Thymus (tissue), 11 donors: Measurements from ENCODE around the gene USP46. TPM values are rescaled to one million over a fixed set of nuclear protein-coding genes. Genes with fewer than 3 reads are reported as not detected.

Experiments
- DNase-seq, 9 donors: peaks; one replicate each; pipeline ENCODE4 v3.0.0-alpha.2; 2013; ENCODE audit warnings: low spot score in 9 of 9, low read depth in 6 of 9, missing footprints in 1 of 9
- H3K27ac ChIP-seq, 2 donors: one replicate each; pipeline ENCODE4 v1.5.1; 2013; ENCODE audit warnings: control low read depth in 1 of 2, low read depth in 1 of 2, low read length in 1 of 2, mild to moderate bottlenecking in 1 of 2, moderate library complexity in 1 of 2
- H3K27me3 ChIP-seq, 2 donors: one replicate each; pipeline ENCODE4 v1.5.1; 2013; ENCODE audit warnings: low read length in 1 of 2; ENCODE audit not compliant: control insufficient read depth in 2 of 2, insufficient read depth in 1 of 2
- H3K36me3 ChIP-seq, 2 donors: one replicate each; pipeline ENCODE4 v1.5.1; 2013; ENCODE audit warnings: low read length in 1 of 2, mild to moderate bottlenecking in 1 of 2, moderate library complexity in 1 of 2; ENCODE audit not compliant: control insufficient read depth in 2 of 2, insufficient read depth in 2 of 2
- H3K4me1 ChIP-seq, 2 donors: one replicate each; pipeline ENCODE4 v1.5.1; 2013; ENCODE audit warnings: low read length in 2 of 2; ENCODE audit not compliant: control insufficient read depth in 2 of 2, insufficient read depth in 2 of 2
- H3K4me3 ChIP-seq, 2 donors: one replicate each; pipeline ENCODE4 v1.5.1; 2013; ENCODE audit warnings: low read length in 2 of 2, control low read depth in 1 of 2, mild to moderate bottlenecking in 1 of 2
- H3K9me3 ChIP-seq, 2 donors: one replicate each; pipeline ENCODE4 v1.5.1; 2013; ENCODE audit warnings: low read length in 1 of 2, mild to moderate bottlenecking in 1 of 2; ENCODE audit not compliant: control insufficient read depth in 2 of 2, insufficient read depth in 1 of 2
- WGBS: extraction: QIAGEN DNeasy Blood & Tissue Kit; methylation state at CpG from one replicate; pipeline ENCODE4 v1.1.7; 2013; 5-methylcytosine and 5-hydroxymethylcytosine counted together
- polyA plus RNA-seq: library from polyadenylated mRNA; stranded (reverse); fragments of 200-250 nt; gene quantifications from one replicate; pipeline ENCODE4 v1.2.3, GENCODE V29; 2013
- total RNA-seq: library from RNA; stranded (reverse); fragments of 120-200 nt; gene quantifications from one replicate; pipeline ENCODE4 v1.2.4, GENCODE V29; 2013
- donor health status: healthy.

USP46 gene
- total and polyA plus RNA-seq, 2 donors, result 5.2 to 6.3 TPM

- WGBS, result 83% methylated on average over 1 of the region's 1 CpG
- H3K36me3 ChIP-seq, result no peaks in the 10 kb centered on the region
- H3K27ac ChIP-seq, result no peak overlapping the region
- no peaks in the 10 kb centered on the region for H3K4me1 ChIP-seq
- no peaks in the 10 kb centered on the region for H3K27me3 ChIP-seq
- no peak overlapping the region for H3K4me3 ChIP-seq
- no peaks in the 10 kb centered on the region for H3K9me3 ChIP-seq
- DNase-seq, result no peak
Measured at GRCh38 chr4:52648836-52649235, 10.3 kb downstream of the USP46 start.

- Histone ChIP-seq H3K27ac (no peak overlapping the region), H3K36me3 (no peaks in the 10 kb centered on the region), H3K4me1 (no peaks in the 10 kb centered on the region), H3K4me3 (no peak overlapping the region), H3K9me3 (no peaks in the 10 kb centered on the region), H3K27me3 (no peaks in the 10 kb centered on the region)
- over 99% methylated on average over 2 of the region's 2 CpGs for WGBS
- no peak for DNase-seq
Measured at GRCh38 chr4:52646741-52647140, 12.4 kb downstream of the USP46 start.

GRCh38 chr4:52646096-52646495 lies 13.0 kb downstream of the USP46 start:
- Histone ChIP-seq H3K4me1 (no peaks in the 10 kb centered on the region), H3K27me3 (no peaks in the 10 kb centered on the region), H3K27ac (no peak overlapping the region), H3K4me3 (no peak overlapping the region), H3K36me3 (no peaks in the 10 kb centered on the region), H3K9me3 (no peaks in the 10 kb centered on the region)
- 96% methylated on average over 3 of the region's 3 CpGs for WGBS
- DNase-seq, result no peak

GRCh38 chr4:52645300-52645699 lies 13.8 kb downstream of the USP46 start:
- no peaks in the 10 kb centered on the region for H3K9me3 ChIP-seq
- no peaks in the 10 kb centered on the region for H3K4me1 ChIP-seq
- H3K27ac ChIP-seq, result no peak overlapping the region
- H3K36me3 ChIP-seq, result no peaks in the 10 kb centered on the region
- no peak for DNase-seq
- H3K4me3 ChIP-seq, result no peak overlapping the region
- no peaks in the 10 kb centered on the region for H3K27me3 ChIP-seq

- no peak for DNase-seq
- 92% methylated on average over 4 of the region's 4 CpGs for WGBS
- no peak overlapping the region for H3K4me3 ChIP-seq
- H3K27me3 ChIP-seq, result no peaks in the 10 kb centered on the region
- no peaks in the 10 kb centered on the region for H3K9me3 ChIP-seq
- no peaks in the 10 kb centered on the region for H3K4me1 ChIP-seq
- H3K27ac ChIP-seq, result no peak overlapping the region
- H3K36me3 ChIP-seq, result no peaks in the 10 kb centered on the region
Measured at GRCh38 chr4:52643785-52644244, 15.3 kb downstream of the USP46 start.

- no peak overlapping the region for H3K4me3 ChIP-seq
- 98% methylated on average over 2 of the region's 2 CpGs for WGBS
- H3K9me3 ChIP-seq, result no peaks in the 10 kb centered on the region
- H3K4me1 ChIP-seq, result no peaks in the 10 kb centered on the region
- no peaks in the 10 kb centered on the region for H3K27me3 ChIP-seq
- no peak for DNase-seq
- H3K36me3 ChIP-seq, result no peaks in the 10 kb centered on the region
- no peak overlapping the region for H3K27ac ChIP-seq
Measured at GRCh38 chr4:52643190-52643589, 15.9 kb downstream of the USP46 start.

GRCh38 chr4:52641854-52642563 lies 17.1 kb downstream of the USP46 start:
- no peaks in the 10 kb centered on the region for H3K36me3 ChIP-seq
- no peak overlapping the region for H3K27ac ChIP-seq
- no peaks in the 10 kb centered on the region for H3K9me3 ChIP-seq
- H3K4me1 ChIP-seq, result no peaks in the 10 kb centered on the region
- no peak overlapping the region for H3K4me3 ChIP-seq
- 95% methylated on average over 3 of the region's 3 CpGs for WGBS
- no peak for DNase-seq
- H3K27me3 ChIP-seq, result no peaks in the 10 kb centered on the region

GRCh38 chr4:52640808-52641565 lies 18.1 kb downstream of the USP46 start:
- Histone ChIP-seq H3K4me3 (no peak overlapping the region), H3K36me3 (no peaks in the 10 kb centered on the region), H3K4me1 (no peaks in the 10 kb centered on the region), H3K9me3 (no peaks in the 10 kb centered on the region), H3K27ac (no peak overlapping the region), H3K27me3 (no peaks in the 10 kb centered on the region)
- DNase-seq, result no peak
- 95% methylated on average over 6 of the region's 6 CpGs for WGBS

- H3K36me3 ChIP-seq, result no peaks in the 10 kb centered on the region
- no peaks in the 10 kb centered on the region for H3K4me1 ChIP-seq
- no peaks in the 10 kb centered on the region for H3K9me3 ChIP-seq
- no peak overlapping the region for H3K27ac ChIP-seq
- no peaks in the 10 kb centered on the region for H3K27me3 ChIP-seq
- WGBS, result 61% methylated on average over 4 of the region's 4 CpGs
- H3K4me3 ChIP-seq, result no peak overlapping the region
- no peak for DNase-seq
Measured at GRCh38 chr4:52638717-52639116, 20.4 kb downstream of the USP46 start.
